C4-2B (cell line): ENCODE data around the gene RNF17.

Experiments
- ZFX ChIP-seq: fragments of 450-650 bp; IDR thresholded peaks from 2 replicates; pipeline ENCODE4 v1.6.1; 2017
- TF ChIP-seq, protein P1 (sequence below): fragments of 450-650 bp; conservative IDR thresholded peaks from 2 replicates; pipeline ENCODE4 v1.5.1; 2017; ENCODE audit warnings: mild to moderate bottlenecking

DNA sequence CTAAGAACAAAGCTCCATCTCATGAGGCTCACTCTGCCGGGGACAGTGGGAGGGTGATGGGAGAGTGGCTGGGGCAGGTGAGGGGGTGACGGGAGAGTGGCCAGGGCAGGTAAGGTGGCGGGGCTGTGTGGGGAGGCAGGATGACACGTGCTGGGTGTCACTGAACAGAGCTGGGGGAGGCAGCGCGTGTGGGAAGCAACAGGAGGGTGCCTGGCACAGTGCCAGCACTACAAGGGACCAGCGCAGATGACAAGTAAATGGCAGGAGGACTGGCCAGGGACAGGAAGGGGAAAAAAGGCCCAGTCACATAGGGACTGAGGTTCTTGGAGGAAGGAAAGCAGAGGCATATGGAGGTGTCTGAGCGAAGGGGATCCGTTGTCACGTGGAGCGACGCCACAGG, 129.9 kb downstream of the RNF17 start:
- TF ChIP-seq ZFX = no peak
- TF ChIP-seq, protein P1, sequence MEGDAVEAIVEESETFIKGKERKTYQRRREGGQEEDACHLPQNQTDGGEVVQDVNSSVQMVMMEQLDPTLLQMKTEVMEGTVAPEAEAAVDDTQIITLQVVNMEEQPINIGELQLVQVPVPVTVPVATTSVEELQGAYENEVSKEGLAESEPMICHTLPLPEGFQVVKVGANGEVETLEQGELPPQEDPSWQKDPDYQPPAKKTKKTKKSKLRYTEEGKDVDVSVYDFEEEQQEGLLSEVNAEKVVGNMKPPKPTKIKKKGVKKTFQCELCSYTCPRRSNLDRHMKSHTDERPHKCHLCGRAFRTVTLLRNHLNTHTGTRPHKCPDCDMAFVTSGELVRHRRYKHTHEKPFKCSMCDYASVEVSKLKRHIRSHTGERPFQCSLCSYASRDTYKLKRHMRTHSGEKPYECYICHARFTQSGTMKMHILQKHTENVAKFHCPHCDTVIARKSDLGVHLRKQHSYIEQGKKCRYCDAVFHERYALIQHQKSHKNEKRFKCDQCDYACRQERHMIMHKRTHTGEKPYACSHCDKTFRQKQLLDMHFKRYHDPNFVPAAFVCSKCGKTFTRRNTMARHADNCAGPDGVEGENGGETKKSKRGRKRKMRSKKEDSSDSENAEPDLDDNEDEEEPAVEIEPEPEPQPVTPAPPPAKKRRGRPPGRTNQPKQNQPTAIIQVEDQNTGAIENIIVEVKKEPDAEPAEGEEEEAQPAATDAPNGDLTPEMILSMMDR = no peak
